Hematopoietic multipotent progenitor cell treated with erythropoietin and hydrocortisone succinate and interleukin-3 and kit ligand, for 17 days (in vitro differentiated cells): Measurements from ENCODE around the gene LIPG.

Experiments used
- DNase-seq: peaks from one replicate; pipeline ENCODE4 v3.0.0-alpha.2; 2015; ENCODE audit warnings: low spot score

The LIPG gene

DNA sequence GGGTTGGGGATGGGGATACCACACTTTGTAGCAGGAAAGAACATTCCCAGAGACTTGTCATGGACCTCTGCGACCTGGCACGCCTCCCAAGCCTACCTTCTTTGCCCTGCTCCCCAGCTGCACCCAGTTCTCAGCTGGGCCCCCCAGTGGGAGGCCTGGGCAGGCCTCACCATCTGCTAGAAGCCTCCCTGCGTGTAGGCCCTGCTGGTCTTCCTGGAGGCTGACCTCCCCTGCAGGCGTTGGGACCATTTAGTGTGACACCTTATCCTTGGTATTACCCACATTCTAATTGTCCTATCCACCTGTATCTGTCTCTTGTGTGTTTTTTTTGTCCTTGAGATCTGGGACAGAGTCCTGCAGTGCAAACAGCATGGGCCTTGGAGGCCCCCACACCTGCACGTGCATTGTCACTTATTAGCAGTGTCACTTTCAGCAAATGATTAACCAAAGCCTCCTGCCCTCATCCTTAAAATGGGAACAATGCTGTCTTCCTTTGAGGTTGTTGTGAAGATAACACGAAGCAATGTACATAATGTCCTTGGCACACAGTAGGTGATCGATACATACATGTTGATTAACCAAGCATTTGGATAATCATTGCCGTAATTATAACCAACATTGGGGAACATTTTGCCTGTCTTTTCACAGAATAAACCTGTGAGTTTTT is 77.2 kb downstream of the LIPG start:
- DNase-seq: no peak

DNA sequence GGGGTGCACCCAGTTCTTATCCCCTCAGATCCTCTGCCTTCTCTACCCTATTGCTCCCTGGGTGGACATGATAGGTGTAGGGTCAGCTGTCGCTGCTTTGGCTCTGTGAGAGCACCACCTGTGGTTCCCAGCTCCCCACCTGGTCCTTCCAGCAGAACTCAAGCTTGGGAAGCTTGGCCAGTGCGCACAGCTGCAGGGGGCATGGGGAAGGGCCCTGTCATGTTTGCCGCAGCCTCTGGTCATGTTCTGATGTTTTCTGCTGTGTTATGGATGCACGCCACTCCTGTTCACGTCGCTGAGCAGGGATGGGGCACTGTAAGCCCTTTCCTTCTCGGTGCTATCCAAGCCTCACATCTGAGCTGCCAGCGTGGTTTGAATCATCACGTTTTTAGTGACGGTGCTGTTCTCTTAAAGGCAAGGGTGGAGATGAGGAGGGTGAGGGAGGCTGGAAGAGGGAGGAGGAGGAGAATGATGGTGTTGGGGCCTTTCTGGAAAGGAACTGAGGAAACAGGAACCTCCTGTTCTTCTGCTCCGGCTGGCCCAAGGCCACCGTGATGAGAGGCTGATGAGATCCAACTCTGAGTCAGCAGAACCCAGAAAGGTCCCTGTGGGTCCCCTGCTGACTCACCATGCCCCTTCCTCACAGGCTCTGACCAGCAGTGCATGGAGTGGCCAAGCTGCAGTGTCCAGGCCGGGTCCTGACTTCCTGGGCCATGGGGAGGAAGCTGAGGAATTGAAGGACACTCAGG is 78.0 kb downstream of the LIPG start:
- no peak for DNase-seq

DNA sequence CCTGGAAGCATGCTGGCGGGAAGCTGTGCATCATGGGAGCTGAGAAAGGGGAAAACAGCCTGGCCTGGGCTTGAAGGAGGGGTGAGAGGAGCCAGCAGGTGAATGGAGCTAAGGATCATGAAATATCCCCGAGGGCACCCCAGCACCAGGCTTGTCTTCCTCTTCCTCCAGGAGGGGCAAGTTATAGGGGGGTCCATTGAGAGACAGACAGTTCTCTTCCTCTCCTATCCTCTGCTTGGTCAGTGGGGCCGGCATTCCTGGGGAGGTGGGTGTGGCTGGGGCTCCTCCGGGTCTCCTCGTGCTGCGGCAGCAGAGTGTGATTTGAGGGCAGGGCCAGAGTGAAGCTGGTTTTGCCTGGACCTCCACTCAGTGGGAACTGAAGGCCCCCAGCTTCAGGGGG is 78.9 kb downstream of the LIPG start:
- DNase-seq: no peak

DNA sequence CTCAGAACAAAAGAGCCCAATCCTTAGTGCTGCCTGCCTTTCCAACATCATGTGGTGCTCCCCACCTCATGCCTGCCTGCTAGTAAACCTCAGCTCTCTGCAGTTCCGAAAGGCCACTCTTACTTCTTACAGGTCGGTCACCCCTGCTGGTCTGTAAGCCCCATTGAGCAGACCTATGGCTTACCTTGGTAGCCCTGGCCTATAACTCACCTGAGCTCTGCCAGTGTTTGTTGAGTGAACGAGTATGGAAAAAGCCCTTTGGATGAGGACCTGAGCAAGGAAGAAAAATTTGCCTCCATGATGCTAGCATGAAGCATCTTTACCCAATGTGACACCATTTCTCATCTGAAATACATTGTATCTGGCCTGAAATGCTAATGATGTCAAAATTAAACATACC is 83.3 kb downstream of the LIPG start:
- DNase-seq: no peak

DNA sequence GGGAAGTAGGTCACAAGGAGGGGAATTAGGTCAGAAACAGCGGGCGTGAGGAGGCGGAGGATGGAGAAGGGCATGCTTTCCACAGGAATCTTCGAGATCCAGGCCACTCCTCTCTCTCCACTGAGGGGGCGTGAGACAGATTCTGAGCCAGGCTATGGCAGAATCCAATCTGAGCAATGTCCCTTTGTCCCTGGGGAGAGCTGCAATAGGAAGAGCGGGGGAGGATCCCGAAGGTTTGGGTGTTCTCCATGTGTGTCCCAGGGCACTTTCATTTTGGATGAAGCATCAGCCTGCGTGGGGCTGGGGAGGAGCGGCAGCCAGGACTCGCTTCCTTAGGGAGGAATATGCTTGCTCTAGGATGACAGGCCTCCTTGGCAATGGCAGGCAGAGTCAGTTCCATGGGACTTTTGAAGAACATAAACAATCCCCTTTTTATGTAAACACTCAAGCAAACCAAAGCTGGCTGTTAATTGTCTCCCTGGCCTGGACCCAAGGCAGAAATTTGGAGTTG is 84.0 kb downstream of the LIPG start:
- no peak for DNase-seq

DNA sequence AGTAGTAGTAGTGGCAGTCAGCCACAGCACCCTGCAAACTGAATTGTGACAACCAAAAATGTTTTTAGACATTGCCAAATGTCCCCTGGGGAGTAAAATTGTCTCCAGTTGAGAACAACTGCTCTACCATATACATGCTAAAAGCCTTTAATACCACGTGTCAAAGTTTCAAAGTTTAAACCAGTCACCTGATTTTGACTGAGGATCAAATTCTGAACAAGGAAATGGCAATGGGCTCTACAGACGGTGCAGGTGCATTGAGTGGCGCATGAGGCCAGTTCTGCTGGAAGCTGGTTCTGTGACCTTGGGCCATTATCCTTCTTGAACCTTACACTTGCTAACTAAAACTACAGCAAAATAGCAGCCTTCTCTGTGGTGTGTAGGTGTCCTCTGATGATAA is 85.0 kb downstream of the LIPG start:
- DNase-seq: no peak

DNA sequence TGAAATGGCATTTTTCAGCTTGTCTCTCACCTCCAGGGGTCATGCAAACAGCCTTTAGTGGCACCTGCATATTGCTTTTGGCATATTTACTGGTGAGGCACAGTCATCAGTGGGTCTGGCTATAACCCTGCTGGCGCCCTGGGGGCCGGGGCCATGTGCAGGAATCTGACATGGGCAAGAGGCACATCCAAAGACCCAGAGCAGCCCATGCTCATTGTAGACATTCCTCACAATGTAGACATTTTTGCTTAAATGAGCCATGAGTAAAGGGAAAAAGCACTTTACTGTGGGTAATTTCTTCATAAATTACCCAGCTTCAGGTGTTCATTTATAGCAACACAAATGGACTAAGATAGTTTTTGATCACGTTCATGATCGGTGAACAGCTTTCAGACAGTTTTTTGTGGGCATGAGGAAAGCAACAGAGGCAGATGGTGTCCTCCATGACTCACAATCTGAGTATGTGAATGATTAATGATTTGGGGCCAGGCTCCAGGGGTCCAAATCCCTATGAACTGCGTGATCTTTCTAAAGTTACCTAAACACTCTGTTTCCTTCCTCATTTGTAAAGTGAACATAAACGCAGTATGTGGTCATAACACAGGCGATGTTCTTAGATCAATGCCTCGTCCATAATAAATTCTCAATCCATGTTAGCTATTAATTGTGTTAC is 85.8 kb downstream of the LIPG start:
- no peak for DNase-seq

DNA sequence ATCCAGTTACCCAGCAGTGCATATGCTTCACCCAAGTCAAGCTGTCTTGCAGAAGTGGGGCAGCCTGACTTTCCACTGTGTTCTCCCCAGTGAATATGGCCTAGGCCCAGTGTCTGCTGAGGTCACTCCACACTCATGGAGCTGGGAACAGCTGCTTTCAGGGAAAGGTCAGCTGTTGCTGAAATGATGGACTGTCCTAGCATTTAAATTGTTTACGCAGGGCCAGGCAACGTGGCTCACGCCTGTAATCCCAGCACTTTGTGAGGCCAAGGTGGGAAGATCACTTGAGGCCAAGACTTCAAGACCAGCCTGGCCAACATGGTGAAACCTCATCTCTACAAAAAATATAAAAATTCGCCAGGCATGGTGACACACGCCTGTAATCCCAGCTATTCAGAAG is 86.5 kb downstream of the LIPG start:
- DNase-seq: no peak
